Smooth muscle cell (in vitro differentiated cells): Measurements from ENCODE around the gene ITGBL1. TPM values are rescaled to one million over a fixed set of nuclear protein-coding genes. Genes with fewer than 3 reads are reported as not detected.

ENCODE experiments used
- DNase-seq: peaks from one replicate; lab custom pipeline; 2025; ENCODE audit not compliant: unreplicated experiment; lab: John Stamatoyannopoulos, UW
- H2AFZ ChIP-seq: fragments of 200-600 bp; sonication (generic); 2 replicates; pipeline ENCODE4 v1.6.0; 2016; ENCODE audit warnings: antibody characterized with exemption, low read depth, mild to moderate bottlenecking
- H3F3A ChIP-seq: fragments of 200-600 bp; sonication (generic); 2 replicates; pipeline ENCODE4 v1.6.0; 2017; ENCODE audit warnings: antibody characterized with exemption, low read depth
- H3K27ac ChIP-seq: fragments of 200-600 bp; sonication (generic); 2 replicates; pipeline ENCODE4 v1.5.1; 2016; ENCODE audit warnings: low read depth, mild to moderate bottlenecking
- H3K27me3 ChIP-seq: fragments of 200-600 bp; sonication (generic); 2 replicates; pipeline ENCODE4 v1.6.1; 2016; ENCODE audit warnings: low read depth, mild to moderate bottlenecking
- H3K36me3 ChIP-seq: fragments of 200-600 bp; sonication (generic); 2 replicates; pipeline ENCODE4 v1.5.1; 2016; ENCODE audit warnings: low read depth
- H3K4me1 ChIP-seq: fragments of 200-600 bp; sonication (generic); 2 replicates; pipeline ENCODE4 v1.5.1; 2016; ENCODE audit warnings: low read depth
- H3K4me2 ChIP-seq: fragments of 200-600 bp; sonication (generic); 2 replicates; pipeline ENCODE4 v1.6.0; 2016; ENCODE audit warnings: mild to moderate bottlenecking
- H3K4me3 ChIP-seq: fragments of 200-600 bp; sonication (generic); 2 replicates; pipeline ENCODE4 v1.5.1; 2016; ENCODE audit warnings: mild to moderate bottlenecking
- H3K79me2 ChIP-seq: fragments of 200-600 bp; sonication (generic); 2 replicates; pipeline ENCODE4 v1.6.0; 2016; ENCODE audit warnings: low read depth, mild to moderate bottlenecking
- H3K9ac ChIP-seq: fragments of 200-600 bp; sonication (generic); 2 replicates; pipeline ENCODE4 v1.6.0; 2016; ENCODE audit warnings: low read depth
- H3K9me3 ChIP-seq: fragments of 200-600 bp; sonication (generic); replicated peaks from 2 replicates; pipeline ENCODE4 v1.5.1; 2016; ENCODE audit warnings: low read depth
- H4K20me1 ChIP-seq: fragments of 200-600 bp; sonication (generic); 2 replicates; pipeline ENCODE4 v1.6.0; 2016; ENCODE audit warnings: low read depth
- CTCF ChIP-seq: fragments of 200-600 bp; sonication (generic); IDR thresholded peaks from 2 replicates; pipeline ENCODE4 v1.5.1; 2017; ENCODE audit warnings: borderline replicate concordance, mild to moderate bottlenecking, antibody characterized with exemption; ENCODE audit not compliant: insufficient read depth, poor library complexity, severe bottlenecking
- WGBS: methylation state at CpG from one replicate; pipeline ENCODE4 v1.1.7; 2016; ENCODE audit warnings: low lambda C conversion rate; 5-methylcytosine and 5-hydroxymethylcytosine counted together
- polyA plus RNA-seq: library from polyadenylated mRNA; unstranded; fragments of >200 nt; fragmentation: Nextera tagmentation; extraction: Ambion mirVana; gene quantifications from 2 replicates; pipeline ENCODE4 v1.2.1, GENCODE V29; 2016
- total RNA-seq: library from RNA; depleted of rRNA; stranded (reverse); fragments of >200 nt; gene quantifications from 2 replicates; pipeline ENCODE4 v1.2.3, GENCODE V29; 2014

The ITGBL1 gene
- total and polyA plus RNA-seq, 2 experiments from 2014 or later: 0.29 TPM; not detected in 1

- Histone ChIP-seq H3K27me3 (no peaks in the 10 kb centered on the region), H3K27ac (no peak overlapping the region), H3K4me1 (no peaks in the 10 kb centered on the region), H3K4me2 (no peak overlapping the region), H3K79me2 (no peaks in the 10 kb centered on the region), H3K36me3 (no peaks in the 10 kb centered on the region), H3K4me3 (no peak overlapping the region), H2AFZ (no peak overlapping the region), H4K20me1 (no peaks in the 10 kb centered on the region), H3K9ac (no peak overlapping the region), H3K9me3 (no peaks in the 10 kb centered on the region), H3F3A (no peaks in the 10 kb centered on the region)
- DNase-seq: no peak
- no peak for TF ChIP-seq CTCF
Measured at GRCh38 chr13:101570410-101570809, 117.9 kb downstream of the ITGBL1 start.

GRCh38 chr13:101572456-101572855, 120.0 kb downstream of the ITGBL1 start:
- no peaks in the 10 kb centered on the region for H3K9me3 ChIP-seq
- no peaks in the 10 kb centered on the region for H3K4me1 ChIP-seq
- H3K27me3 ChIP-seq: no peaks in the 10 kb centered on the region
- H3K36me3 ChIP-seq: no peaks in the 10 kb centered on the region
- peak overlapping the region; percentile 23 for H3K4me2 ChIP-seq
- no peak overlapping the region for H3K4me3 ChIP-seq
- peak overlapping the region; percentile 14 for H3K27ac ChIP-seq
- DNase-seq: no peak
- no peaks in the 10 kb centered on the region for H3K79me2 ChIP-seq
- H2AFZ ChIP-seq: peak overlapping the region; percentile 87
- no peaks in the 10 kb centered on the region for H4K20me1 ChIP-seq
- H3K9ac ChIP-seq: no peak overlapping the region
- TF ChIP-seq CTCF: no peak
- no peaks in the 10 kb centered on the region for H3F3A ChIP-seq
- WGBS: 12% methylated on average over 5 of the region's 5 CpGs

- no peak for DNase-seq
- no peaks in the 10 kb centered on the region for H3F3A ChIP-seq
- H3K4me1 ChIP-seq: no peaks in the 10 kb centered on the region
- TF ChIP-seq CTCF: no peak
- H3K9me3 ChIP-seq: no peaks in the 10 kb centered on the region
- H3K79me2 ChIP-seq: no peaks in the 10 kb centered on the region
- H3K27me3 ChIP-seq: no peaks in the 10 kb centered on the region
- H2AFZ ChIP-seq: peak overlapping the region; percentile 10
- no peak overlapping the region for H3K9ac ChIP-seq
- no peak overlapping the region for H3K4me2 ChIP-seq
- no peaks in the 10 kb centered on the region for H4K20me1 ChIP-seq
- H3K36me3 ChIP-seq: no peaks in the 10 kb centered on the region
- H3K27ac ChIP-seq: no peak overlapping the region
- no peak overlapping the region for H3K4me3 ChIP-seq
Measured at GRCh38 chr13:101575581-101575980, 123.1 kb downstream of the ITGBL1 start.

- no peak overlapping the region for H3K9ac ChIP-seq
- H4K20me1 ChIP-seq: no peaks in the 10 kb centered on the region
- no peak overlapping the region for H3K4me3 ChIP-seq
- peak overlapping the region; percentile 10 for H2AFZ ChIP-seq
- no peak for TF ChIP-seq CTCF
- H3K36me3 ChIP-seq: no peaks in the 10 kb centered on the region
- H3K27me3 ChIP-seq: no peaks in the 10 kb centered on the region
- DNase-seq: no peak
- no peaks in the 10 kb centered on the region for H3K9me3 ChIP-seq
- H3K79me2 ChIP-seq: no peaks in the 10 kb centered on the region
- H3F3A ChIP-seq: no peaks in the 10 kb centered on the region
- H3K27ac ChIP-seq: no peak overlapping the region
- no peaks in the 10 kb centered on the region for H3K4me1 ChIP-seq
- no peak overlapping the region for H3K4me2 ChIP-seq
- 54% methylated on average over 4 of the region's 4 CpGs for WGBS
Measured at GRCh38 chr13:101576455-101576854, 124.0 kb downstream of the ITGBL1 start.
